Measurements from ENCODE around the gene RBM15B.

DNA sequence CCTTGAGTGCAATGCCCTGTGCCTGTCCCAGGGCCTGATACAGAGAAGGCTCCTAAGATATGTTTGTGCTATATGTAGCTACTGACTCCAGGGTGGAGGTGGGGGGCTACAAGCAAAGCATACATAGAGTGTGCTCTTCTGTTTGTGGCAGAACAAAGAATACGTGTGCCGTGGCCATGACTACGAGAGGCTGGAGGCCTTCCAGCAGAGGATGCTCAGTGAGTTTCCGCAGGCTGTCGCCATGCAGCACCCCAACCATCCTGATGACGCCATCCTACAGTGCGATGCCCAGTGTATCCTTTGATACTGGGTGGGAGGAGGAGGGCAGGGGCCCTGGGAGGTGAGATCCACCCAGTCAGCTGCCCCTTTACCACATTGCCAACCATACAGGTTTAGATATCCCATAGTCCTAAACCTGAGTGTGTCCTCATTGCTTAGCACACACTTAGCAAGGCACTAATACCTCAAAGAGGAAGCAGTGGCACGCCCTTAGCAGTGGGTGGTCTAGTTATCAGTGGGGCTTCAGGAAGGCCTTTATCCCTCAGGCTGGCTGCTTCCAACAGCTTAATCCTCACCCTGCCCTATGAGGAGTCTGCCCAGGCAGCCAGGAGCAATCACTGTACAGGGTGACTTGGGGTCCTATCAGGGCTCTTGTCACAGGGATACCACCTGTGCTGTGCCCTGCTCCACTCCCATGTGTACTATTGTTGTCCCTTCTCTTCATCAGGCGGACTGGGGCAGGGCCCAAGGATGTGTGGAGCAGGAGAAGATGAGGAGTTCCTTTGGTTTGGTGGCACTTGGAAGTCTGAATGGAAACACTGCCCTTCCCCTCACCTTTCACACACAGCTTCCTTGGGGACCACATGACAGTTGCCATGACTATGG, 36.1 kb upstream of the RBM15B start:
- TF ChIP-seq, protein P1, sequence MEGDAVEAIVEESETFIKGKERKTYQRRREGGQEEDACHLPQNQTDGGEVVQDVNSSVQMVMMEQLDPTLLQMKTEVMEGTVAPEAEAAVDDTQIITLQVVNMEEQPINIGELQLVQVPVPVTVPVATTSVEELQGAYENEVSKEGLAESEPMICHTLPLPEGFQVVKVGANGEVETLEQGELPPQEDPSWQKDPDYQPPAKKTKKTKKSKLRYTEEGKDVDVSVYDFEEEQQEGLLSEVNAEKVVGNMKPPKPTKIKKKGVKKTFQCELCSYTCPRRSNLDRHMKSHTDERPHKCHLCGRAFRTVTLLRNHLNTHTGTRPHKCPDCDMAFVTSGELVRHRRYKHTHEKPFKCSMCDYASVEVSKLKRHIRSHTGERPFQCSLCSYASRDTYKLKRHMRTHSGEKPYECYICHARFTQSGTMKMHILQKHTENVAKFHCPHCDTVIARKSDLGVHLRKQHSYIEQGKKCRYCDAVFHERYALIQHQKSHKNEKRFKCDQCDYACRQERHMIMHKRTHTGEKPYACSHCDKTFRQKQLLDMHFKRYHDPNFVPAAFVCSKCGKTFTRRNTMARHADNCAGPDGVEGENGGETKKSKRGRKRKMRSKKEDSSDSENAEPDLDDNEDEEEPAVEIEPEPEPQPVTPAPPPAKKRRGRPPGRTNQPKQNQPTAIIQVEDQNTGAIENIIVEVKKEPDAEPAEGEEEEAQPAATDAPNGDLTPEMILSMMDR (IDR thresholded peaks at IDR 0.05) = no peak
- TF ChIP-seq POLR2A (IDR thresholded peaks at IDR 0.05) = no peak

All from body of pancreas (tissue), 4 donors.